ENCODE results near the gene NCMAP.

Gene NCMAP

GRCh38 chr1:24558455-24558854 lies 2.6 kb downstream of the NCMAP start:
- Histone ChIP-seq H3K27me3 (peaks cover 65% of the 10 kb centered on the region), H3K27ac (no peak overlapping the region), H3K4me1 (ENCODE audit: control insufficient read depth in 1 of 2, insufficient read depth in 1 of 2, low read depth in 1 of 2, low read length in 1 of 2) (peaks cover 0 to 7% of the 10 kb centered on the region in 2 experiments), H3K4me3 (ENCODE audit: low read depth in 1 of 2, low read length in 1 of 2) (no peak overlapping the region), H3K36me3 (no peaks in the 10 kb centered on the region), H3K9me3 (no peaks in the 10 kb centered on the region)
- no peak for TF ChIP-seq CTCF (IDR thresholded peaks at IDR 0.05)

- no peaks in the 10 kb centered on the region for H3K36me3 ChIP-seq
- TF ChIP-seq CTCF (IDR thresholded peaks at IDR 0.05), result no peak
- peaks cover 58% of the 10 kb centered on the region for H3K27me3 ChIP-seq
- H3K9me3 ChIP-seq, result no peaks in the 10 kb centered on the region
- peaks cover 0 to 7% of the 10 kb centered on the region in 2 experiments for H3K4me1 ChIP-seq (ENCODE audit: control insufficient read depth in 1 of 2, insufficient read depth in 1 of 2, low read depth in 1 of 2, low read length in 1 of 2)
- H3K27ac ChIP-seq, result no peak overlapping the region
- H3K4me3 ChIP-seq (ENCODE audit: low read depth in 1 of 2, low read length in 1 of 2), result no peak overlapping the region
These were observed 3.3 kb downstream of the NCMAP start for GRCh38 chr1:24558902-24559791.

GRCh38 chr1:24560361-24560760 lies 4.5 kb downstream of the NCMAP start:
- peaks cover 46% of the 10 kb centered on the region for H3K27me3 ChIP-seq
- H3K9me3 ChIP-seq, result no peaks in the 10 kb centered on the region
- no peaks in the 10 kb centered on the region for H3K36me3 ChIP-seq
- TF ChIP-seq CTCF (IDR thresholded peaks at IDR 0.05), result no peak
- H3K27ac ChIP-seq, result no peak overlapping the region
- peaks cover 0 to 7% of the 10 kb centered on the region in 2 experiments for H3K4me1 ChIP-seq (ENCODE audit: control insufficient read depth in 1 of 2, insufficient read depth in 1 of 2, low read depth in 1 of 2, low read length in 1 of 2)
- H3K4me3 ChIP-seq (ENCODE audit: low read depth in 1 of 2, low read length in 1 of 2), result no peak overlapping the region

GRCh38 chr1:24562625-24563024 lies 6.7 kb downstream of the NCMAP start:
- peaks cover 23% of the 10 kb centered on the region for H3K27me3 ChIP-seq
- no peak overlapping the region for H3K27ac ChIP-seq
- H3K36me3 ChIP-seq, result no peaks in the 10 kb centered on the region
- H3K4me1 ChIP-seq (ENCODE audit: control insufficient read depth in 1 of 2, insufficient read depth in 1 of 2, low read depth in 1 of 2, low read length in 1 of 2), result no peaks in the 10 kb centered on the region
- no peak for TF ChIP-seq CTCF (IDR thresholded peaks at IDR 0.05)
- H3K9me3 ChIP-seq, result no peaks in the 10 kb centered on the region
- no peak overlapping the region for H3K4me3 ChIP-seq (ENCODE audit: low read depth in 1 of 2, low read length in 1 of 2)

GRCh38 chr1:24564695-24565094 lies 8.8 kb downstream of the NCMAP start:
- Histone ChIP-seq H3K9me3 (no peaks in the 10 kb centered on the region), H3K27ac (no peak overlapping the region), H3K36me3 (no peaks in the 10 kb centered on the region), H3K4me1 (ENCODE audit: control insufficient read depth in 1 of 2, insufficient read depth in 1 of 2, low read depth in 1 of 2, low read length in 1 of 2) (no peaks in the 10 kb centered on the region), H3K4me3 (ENCODE audit: low read depth in 1 of 2, low read length in 1 of 2) (no peak overlapping the region), H3K27me3 (peaks cover 5% of the 10 kb centered on the region)
- no peak for TF ChIP-seq CTCF (IDR thresholded peaks at IDR 0.05)

All from neutrophil (primary cell).